ENCODE data around the gene PRIMA1.

The PRIMA1 gene

GRCh38 chr14:93676416-93676958, 111.8 kb downstream of the PRIMA1 start:
- Histone ChIP-seq H3K36me3 (ENCODE audit: control insufficient read depth in 1 of 2, insufficient read depth in 2 of 2, low read depth in 1 of 2, low read length in 2 of 2) (no peaks in the 10 kb centered on the region), H3K27me3 (ENCODE audit: control insufficient read depth in 1 of 2, insufficient read depth in 1 of 2, low read length in 2 of 2) (peaks cover 0 to 6% of the 10 kb centered on the region in 2 experiments), H3K79me1 (replicated peaks; ENCODE audit: low read length, poor library complexity, severe bottlenecking) (no peaks in the 10 kb centered on the region), H3K9ac (ENCODE audit: low read length) (no peak overlapping the region), H2AFZ (ENCODE audit: low read depth, low read length) (no peak overlapping the region), H4K8ac (ENCODE audit: low read length) (no peak overlapping the region), H2BK15ac (ENCODE audit: low read depth, poor library complexity, severe bottlenecking) (no peak overlapping the region), H2AK5ac (ENCODE audit: low read length, severe bottlenecking) (no peak overlapping the region), H2BK5ac (ENCODE audit: low read depth, low read length, poor library complexity, severe bottlenecking) (no peak overlapping the region), H3K4me1 (ENCODE audit: control insufficient read depth, insufficient read depth, low read depth, low read length) (no peaks in the 10 kb centered on the region), H3K4ac (ENCODE audit: low read depth in 1 of 2, low read length in 2 of 2) (no peak overlapping the region), H3K27ac (ENCODE audit: low read length, poor library complexity, severe bottlenecking) (no peak overlapping the region), H3K18ac (ENCODE audit: low read depth in 1 of 2, low read length in 2 of 2) (no peak overlapping the region), H3K4me3 (ENCODE audit: insufficient read depth in 1 of 2, low read depth in 1 of 2, low read length in 2 of 2) (no peak overlapping the region), H3K14ac (ENCODE audit: low read length in 2 of 2) (no peak overlapping the region), H3K23ac (ENCODE audit: low read length in 2 of 2) (no peak overlapping the region), H2BK120ac (ENCODE audit: low read depth, low read length) (no peak overlapping the region), H3K9me3 (ENCODE audit: control insufficient read depth, low read length) (no peaks in the 10 kb centered on the region), H3K4me2 (ENCODE audit: low read length, poor library complexity, severe bottlenecking) (no peak overlapping the region), H4K91ac (ENCODE audit: low read length) (no peak overlapping the region), H2BK12ac (ENCODE audit: low read length in 2 of 2) (no peak overlapping the region)
- WGBS = 78% methylated on average over 2 of the region's 2 CpGs
- DNase-seq = no peak

GRCh38 chr14:93675651-93676050, 112.6 kb downstream of the PRIMA1 start:
- Histone ChIP-seq H3K79me1 (replicated peaks; ENCODE audit: low read length, poor library complexity, severe bottlenecking) (no peaks in the 10 kb centered on the region), H2BK5ac (ENCODE audit: low read depth, low read length, poor library complexity, severe bottlenecking) (no peak overlapping the region), H4K8ac (ENCODE audit: low read length) (no peak overlapping the region), H3K9me3 (ENCODE audit: control insufficient read depth, low read length) (no peaks in the 10 kb centered on the region), H3K4me3 (ENCODE audit: insufficient read depth in 1 of 2, low read depth in 1 of 2, low read length in 2 of 2) (no peak overlapping the region), H3K4ac (ENCODE audit: low read depth in 1 of 2, low read length in 2 of 2) (no peak overlapping the region), H3K27ac (ENCODE audit: low read length, poor library complexity, severe bottlenecking) (no peak overlapping the region), H3K36me3 (ENCODE audit: control insufficient read depth in 1 of 2, insufficient read depth in 2 of 2, low read depth in 1 of 2, low read length in 2 of 2) (no peaks in the 10 kb centered on the region), H2BK12ac (ENCODE audit: low read length in 2 of 2) (no peak overlapping the region), H3K14ac (ENCODE audit: low read length in 2 of 2) (no peak overlapping the region), H3K27me3 (ENCODE audit: control insufficient read depth in 1 of 2, insufficient read depth in 1 of 2, low read length in 2 of 2) (peaks cover 0 to 6% of the 10 kb centered on the region in 2 experiments), H4K91ac (ENCODE audit: low read length) (no peak overlapping the region), H2AFZ (ENCODE audit: low read depth, low read length) (no peak overlapping the region), H3K9ac (ENCODE audit: low read length) (no peak overlapping the region), H3K18ac (ENCODE audit: low read depth in 1 of 2, low read length in 2 of 2) (no peak overlapping the region), H3K4me1 (ENCODE audit: control insufficient read depth, insufficient read depth, low read depth, low read length) (no peaks in the 10 kb centered on the region), H2AK5ac (ENCODE audit: low read length, severe bottlenecking) (no peak overlapping the region), H2BK120ac (ENCODE audit: low read depth, low read length) (no peak overlapping the region), H3K23ac (ENCODE audit: low read length in 2 of 2) (no peak overlapping the region), H2BK15ac (ENCODE audit: low read depth, poor library complexity, severe bottlenecking) (no peak overlapping the region), H3K4me2 (ENCODE audit: low read length, poor library complexity, severe bottlenecking) (no peak overlapping the region)
- no peak for DNase-seq

- Histone ChIP-seq H3K4ac (ENCODE audit: low read depth in 1 of 2, low read length in 2 of 2) (no peak overlapping the region), H3K36me3 (ENCODE audit: control insufficient read depth in 1 of 2, insufficient read depth in 2 of 2, low read depth in 1 of 2, low read length in 2 of 2) (no peaks in the 10 kb centered on the region), H3K4me3 (ENCODE audit: insufficient read depth in 1 of 2, low read depth in 1 of 2, low read length in 2 of 2) (no peak overlapping the region), H3K4me1 (ENCODE audit: control insufficient read depth, insufficient read depth, low read depth, low read length) (no peaks in the 10 kb centered on the region), H4K8ac (ENCODE audit: low read length) (no peak overlapping the region), H2BK120ac (ENCODE audit: low read depth, low read length) (no peak overlapping the region), H4K91ac (ENCODE audit: low read length) (no peak overlapping the region), H3K4me2 (ENCODE audit: low read length, poor library complexity, severe bottlenecking) (no peak overlapping the region), H3K14ac (ENCODE audit: low read length in 2 of 2) (no peak overlapping the region), H2BK12ac (ENCODE audit: low read length in 2 of 2) (no peak overlapping the region), H3K79me1 (replicated peaks; ENCODE audit: low read length, poor library complexity, severe bottlenecking) (no peaks in the 10 kb centered on the region), H2AFZ (ENCODE audit: low read depth, low read length) (no peak overlapping the region), H3K9me3 (ENCODE audit: control insufficient read depth, low read length) (no peaks in the 10 kb centered on the region), H3K27ac (ENCODE audit: low read length, poor library complexity, severe bottlenecking) (no peak overlapping the region), H3K23ac (ENCODE audit: low read length in 2 of 2) (no peak overlapping the region), H2BK5ac (ENCODE audit: low read depth, low read length, poor library complexity, severe bottlenecking) (no peak overlapping the region), H2BK15ac (ENCODE audit: low read depth, poor library complexity, severe bottlenecking) (no peak overlapping the region), H3K27me3 (ENCODE audit: control insufficient read depth in 1 of 2, insufficient read depth in 1 of 2, low read length in 2 of 2) (no peaks in the 10 kb centered on the region), H3K9ac (ENCODE audit: low read length) (no peak overlapping the region), H3K18ac (ENCODE audit: low read depth in 1 of 2, low read length in 2 of 2) (no peak overlapping the region), H2AK5ac (ENCODE audit: low read length, severe bottlenecking) (no peak overlapping the region)
- 74% methylated on average over 1 of the region's 1 CpG for WGBS
- no peak for DNase-seq
Observed at GRCh38 chr14:93674343-93674742, 113.9 kb downstream of the PRIMA1 start.

GRCh38 chr14:93669632-93670031, 118.7 kb downstream of the PRIMA1 start:
- 86% methylated on average over 3 of the region's 4 CpGs for WGBS
- Histone ChIP-seq H4K91ac (ENCODE audit: low read length) (no peak overlapping the region), H3K36me3 (ENCODE audit: control insufficient read depth in 1 of 2, insufficient read depth in 2 of 2, low read depth in 1 of 2, low read length in 2 of 2) (no peaks in the 10 kb centered on the region), H2BK5ac (ENCODE audit: low read depth, low read length, poor library complexity, severe bottlenecking) (no peak overlapping the region), H3K27me3 (ENCODE audit: control insufficient read depth in 1 of 2, insufficient read depth in 1 of 2, low read length in 2 of 2) (no peaks in the 10 kb centered on the region), H2AFZ (ENCODE audit: low read depth, low read length) (no peak overlapping the region), H2BK15ac (ENCODE audit: low read depth, poor library complexity, severe bottlenecking) (no peak overlapping the region), H3K4ac (ENCODE audit: low read depth in 1 of 2, low read length in 2 of 2) (no peak overlapping the region), H3K4me2 (ENCODE audit: low read length, poor library complexity, severe bottlenecking) (no peak overlapping the region), H3K18ac (ENCODE audit: low read depth in 1 of 2, low read length in 2 of 2) (no peak overlapping the region), H3K4me3 (ENCODE audit: insufficient read depth in 1 of 2, low read depth in 1 of 2, low read length in 2 of 2) (no peak overlapping the region), H3K9me3 (ENCODE audit: control insufficient read depth, low read length) (peaks cover 33% of the 10 kb centered on the region), H2BK120ac (ENCODE audit: low read depth, low read length) (no peak overlapping the region), H3K4me1 (ENCODE audit: control insufficient read depth, insufficient read depth, low read depth, low read length) (no peaks in the 10 kb centered on the region), H3K23ac (ENCODE audit: low read length in 2 of 2) (no peak overlapping the region), H2BK12ac (ENCODE audit: low read length in 2 of 2) (no peak overlapping the region), H2AK5ac (ENCODE audit: low read length, severe bottlenecking) (no peak overlapping the region), H3K9ac (ENCODE audit: low read length) (no peak overlapping the region), H3K79me1 (replicated peaks; ENCODE audit: low read length, poor library complexity, severe bottlenecking) (no peaks in the 10 kb centered on the region), H3K27ac (ENCODE audit: low read length, poor library complexity, severe bottlenecking) (no peak overlapping the region), H3K14ac (ENCODE audit: low read length in 2 of 2) (no peak overlapping the region), H4K8ac (ENCODE audit: low read length) (no peak overlapping the region)
- DNase-seq = no peak

Measured in mesenchymal stem cell (in vitro differentiated cells and primary cell).